ENCODE data around the gene FBXL13.

- TF ChIP-seq CTCF (conservative IDR thresholded peaks at IDR 0.05; ENCODE audit: low read length): no peak
- no peak for TF ChIP-seq EZH2phosphoT487 (IDR thresholded peaks at IDR 0.05; ENCODE audit: borderline replicate concordance, low read depth, low read length)
These were observed 261.2 kb downstream of the FBXL13 start for GRCh38 chr7:102813191-102814024.

Data from OCI-LY7 (cell line).